RPMI7951 (cell line): ENCODE measurements around the gene RMND1. TPM values are rescaled to one million over a fixed set of nuclear protein-coding genes. Genes with fewer than 3 reads are reported as not detected.
"Not testable (repeated sequence)": the region's sequence is repeated elsewhere in the genome, so short reads cannot be mapped to it uniquely, and the experiment has no call there.

Experiments used
- DNase-seq: peaks from one replicate; pipeline ENCODE4 v3.0.0-alpha.2; 2012; ENCODE audit warnings: low read depth
- total RNA-seq: library from RNA; depleted of rRNA; stranded (reverse); fragments of >200 nt; shearing (Covaris generic); gene quantifications from 2 replicates; pipeline ENCODE4 v1.2.3, GENCODE V29; 2014; rRNA removed

RMND1 gene
- 36.6 and 39.8 TPM in 2 replicates for total RNA-seq

GRCh38 chr6:151451950-151452749 is at the start of gene RMND1:
TSS of gene RMND1 (minus strand) at chr6:151452126. CDS start at chr6:151445811, 6,315 bp downstream.
- DNase-seq = peak; percentile 100

GRCh38 chr6:151499551-151499950 is 47.6 kb upstream of the RMND1 start:
- DNase-seq = no peak

GRCh38 chr6:151498327-151498726 is 46.4 kb upstream of the RMND1 start:
- no peak for DNase-seq

- no peak for DNase-seq
Measured at GRCh38 chr6:151497905-151498304, 46.0 kb upstream of the RMND1 start.

- no peak for DNase-seq
Measured at GRCh38 chr6:151495380-151495779, 43.5 kb upstream of the RMND1 start.

- DNase-seq = no peak
Measured at GRCh38 chr6:151494936-151495320, 43.0 kb upstream of the RMND1 start.

- no peak for DNase-seq
Measured at GRCh38 chr6:151494235-151494935, 42.5 kb upstream of the RMND1 start.

- DNase-seq = no peak
Measured at GRCh38 chr6:151493804-151494234, 41.9 kb upstream of the RMND1 start, which contains the start of gene CCDC170. TSS of gene CCDC170 (plus strand) at chr6:151494017. CDS start at chr6:151494129, 112 bp downstream.

GRCh38 chr6:151493161-151493803 is 41.4 kb upstream of the RMND1 start:
- DNase-seq = no peak

- no peak for DNase-seq
Measured at GRCh38 chr6:151490996-151491395, 39.1 kb upstream of the RMND1 start.

- no peak for DNase-seq
Measured at GRCh38 chr6:151488226-151488625, 36.3 kb upstream of the RMND1 start.

- DNase-seq = no peak
Measured at GRCh38 chr6:151483994-151484393, 32.1 kb upstream of the RMND1 start.

GRCh38 chr6:151482290-151482689 is 30.4 kb upstream of the RMND1 start:
- peak; percentile 20 for DNase-seq

GRCh38 chr6:151481786-151482185 is 29.9 kb upstream of the RMND1 start:
- no peak for DNase-seq

- no peak for DNase-seq
Measured at GRCh38 chr6:151478670-151479069, 26.7 kb upstream of the RMND1 start.

- DNase-seq = no peak
Measured at GRCh38 chr6:151477726-151478125, 25.8 kb upstream of the RMND1 start.

GRCh38 chr6:151475653-151476523 is 24.0 kb upstream of the RMND1 start:
- peak; percentile 80 for DNase-seq

- DNase-seq = no peak
Measured at GRCh38 chr6:151464702-151465101, 12.8 kb upstream of the RMND1 start.

- no peak for DNase-seq
Measured at GRCh38 chr6:151461673-151462072, 9.7 kb upstream of the RMND1 start.

- not testable (repeated sequence) for DNase-seq
Measured at GRCh38 chr6:151455751-151456398, 3.9 kb upstream of the RMND1 start.
